VCaP (cell line): ENCODE measurements around the gene IRF2BPL.

Experiments
- H3K27ac ChIP-seq: fragments of 450-650 bp; 2 replicates; pipeline ENCODE4 v1.5.1; 2017
- TF ChIP-seq, protein P1 (sequence below): fragments of 450-650 bp; conservative IDR thresholded peaks from 2 replicates; pipeline ENCODE4 v1.5.1; 2017; ENCODE audit warnings: mild to moderate bottlenecking, moderate library complexity

The IRF2BPL gene

DNA sequence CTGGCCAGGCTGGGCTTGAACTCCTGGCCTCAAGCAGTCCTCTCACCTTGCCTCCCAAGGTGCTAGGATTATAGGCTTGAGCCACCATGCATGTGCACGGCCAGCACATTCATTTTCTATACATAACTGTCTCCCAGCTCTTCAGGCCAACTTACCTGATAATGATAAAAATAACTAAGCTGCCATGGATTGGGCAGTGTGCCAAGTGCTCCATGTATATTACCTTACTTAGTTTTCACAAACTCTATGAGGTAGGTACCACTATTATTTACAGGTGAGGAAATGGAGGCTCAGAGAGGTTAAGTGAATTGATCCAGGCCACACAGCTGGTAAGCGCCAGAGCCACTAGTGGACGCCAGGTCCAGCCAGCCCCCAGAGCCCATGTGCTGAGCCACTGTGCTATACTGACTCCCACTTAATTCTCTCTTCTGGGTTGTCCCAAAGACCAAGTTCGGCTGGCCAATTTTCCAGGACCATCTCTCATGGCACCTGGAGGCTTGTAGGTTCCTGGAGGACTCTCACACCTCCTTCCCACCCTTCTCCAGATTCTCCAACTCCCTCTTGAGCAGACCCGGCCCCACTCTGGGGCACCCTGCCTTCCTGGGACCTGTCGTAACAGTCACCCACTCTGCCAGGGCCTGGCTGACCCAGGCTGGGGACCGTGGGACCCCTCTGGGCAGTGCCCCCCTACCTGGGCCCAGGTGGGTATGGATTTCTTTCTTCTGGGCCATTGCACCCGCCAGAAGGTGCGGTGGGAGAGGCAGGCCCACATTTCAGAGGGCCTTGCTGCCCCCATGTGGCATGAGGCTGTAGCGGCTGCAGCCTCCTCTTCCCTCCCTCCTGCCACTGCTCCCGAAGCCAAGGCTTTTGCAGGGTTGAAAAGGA lies 39.4 kb upstream of the IRF2BPL start:
- peak overlapping the region; percentile 45; the same call in 1 of the 2 replicates for H3K27ac ChIP-seq
- TF ChIP-seq, protein P1, sequence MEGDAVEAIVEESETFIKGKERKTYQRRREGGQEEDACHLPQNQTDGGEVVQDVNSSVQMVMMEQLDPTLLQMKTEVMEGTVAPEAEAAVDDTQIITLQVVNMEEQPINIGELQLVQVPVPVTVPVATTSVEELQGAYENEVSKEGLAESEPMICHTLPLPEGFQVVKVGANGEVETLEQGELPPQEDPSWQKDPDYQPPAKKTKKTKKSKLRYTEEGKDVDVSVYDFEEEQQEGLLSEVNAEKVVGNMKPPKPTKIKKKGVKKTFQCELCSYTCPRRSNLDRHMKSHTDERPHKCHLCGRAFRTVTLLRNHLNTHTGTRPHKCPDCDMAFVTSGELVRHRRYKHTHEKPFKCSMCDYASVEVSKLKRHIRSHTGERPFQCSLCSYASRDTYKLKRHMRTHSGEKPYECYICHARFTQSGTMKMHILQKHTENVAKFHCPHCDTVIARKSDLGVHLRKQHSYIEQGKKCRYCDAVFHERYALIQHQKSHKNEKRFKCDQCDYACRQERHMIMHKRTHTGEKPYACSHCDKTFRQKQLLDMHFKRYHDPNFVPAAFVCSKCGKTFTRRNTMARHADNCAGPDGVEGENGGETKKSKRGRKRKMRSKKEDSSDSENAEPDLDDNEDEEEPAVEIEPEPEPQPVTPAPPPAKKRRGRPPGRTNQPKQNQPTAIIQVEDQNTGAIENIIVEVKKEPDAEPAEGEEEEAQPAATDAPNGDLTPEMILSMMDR: peak; percentile 91

GRCh38 chr14:77066578-77067172 lies 38.2 kb upstream of the IRF2BPL start:
- no peak overlapping the region for H3K27ac ChIP-seq
- TF ChIP-seq, protein P1: no peak

DNA sequence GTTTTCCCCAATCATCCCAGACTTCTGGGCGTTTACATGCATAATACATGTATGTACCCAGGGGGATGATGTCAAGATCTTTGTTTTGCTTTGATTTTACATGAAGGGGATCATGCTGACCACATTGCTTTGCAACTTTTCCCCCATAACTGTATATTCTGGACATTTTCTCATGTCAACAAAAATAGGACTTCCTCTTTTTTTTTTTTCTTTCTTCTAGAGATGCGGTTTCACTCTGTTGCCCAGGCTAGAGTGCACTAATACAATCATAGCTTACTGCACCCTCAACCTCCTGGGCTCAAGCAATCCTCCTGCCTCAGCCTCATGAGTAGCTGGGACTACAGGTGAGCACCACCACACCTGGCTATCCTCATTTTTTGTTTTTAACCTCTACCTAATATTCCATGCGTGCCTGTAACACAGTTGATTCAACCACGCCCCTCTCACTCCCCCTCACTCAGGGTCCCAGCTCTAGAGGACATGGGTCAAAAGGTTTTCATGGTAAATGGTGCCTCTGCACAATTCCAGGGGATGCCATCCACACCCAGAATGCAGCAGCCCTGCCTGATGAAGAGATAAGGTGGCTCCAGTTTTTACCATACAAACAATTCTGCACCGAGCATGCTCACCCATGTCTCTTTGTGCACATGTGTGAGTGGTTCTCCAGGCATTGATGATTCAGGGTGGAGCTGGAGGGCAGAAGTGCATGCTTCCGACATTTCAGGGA lies 37.5 kb upstream of the IRF2BPL start:
- no peak overlapping the region for H3K27ac ChIP-seq

GRCh38 chr14:77064521-77065178 lies 36.1 kb upstream of the IRF2BPL start:
- TF ChIP-seq, protein P1: no peak
- no peak overlapping the region for H3K27ac ChIP-seq

More for the DNA sequence above, 37.5 kb upstream of the IRF2BPL start:
- TF ChIP-seq, protein P1: no peak

- TF ChIP-seq, protein P1: no peak
- no peak overlapping the region for H3K27ac ChIP-seq
Observed at GRCh38 chr14:77063571-77064171, 35.2 kb upstream of the IRF2BPL start.

GRCh38 chr14:77062261-77062660 lies 33.8 kb upstream of the IRF2BPL start:
- TF ChIP-seq, protein P1: no peak
- H3K27ac ChIP-seq: no peak overlapping the region
